ENCODE data around the gene ADPGK. TPM values are rescaled to one million over a fixed set of nuclear protein-coding genes. Genes with fewer than 3 reads are reported as not detected.

Gene ADPGK
- total RNA-seq, 1 donor from 2014 or later = 88.1 TPM

DNA sequence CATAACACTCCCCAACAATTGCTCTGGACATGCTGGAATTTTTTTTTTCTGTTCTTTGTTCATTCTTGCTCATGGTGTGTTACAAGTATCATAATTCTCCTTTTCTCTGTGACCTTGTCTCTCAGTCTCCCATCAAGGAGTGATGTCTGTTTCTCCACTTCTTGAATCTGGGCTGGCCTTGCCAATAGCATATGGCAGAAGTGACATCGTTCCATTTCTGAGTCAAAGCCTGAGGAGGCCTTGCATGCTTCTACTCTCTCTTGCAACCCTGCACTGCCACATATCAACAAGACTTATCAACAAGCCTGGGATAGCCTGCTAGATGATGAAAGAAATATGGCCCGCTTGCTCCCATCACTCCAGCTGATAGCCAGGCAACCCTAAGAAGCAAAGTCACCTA lies 8.9 kb upstream of the ADPGK start:
- intact Hi-C loops (cut with micrococcal nuclease) = no loop called here

DNA sequence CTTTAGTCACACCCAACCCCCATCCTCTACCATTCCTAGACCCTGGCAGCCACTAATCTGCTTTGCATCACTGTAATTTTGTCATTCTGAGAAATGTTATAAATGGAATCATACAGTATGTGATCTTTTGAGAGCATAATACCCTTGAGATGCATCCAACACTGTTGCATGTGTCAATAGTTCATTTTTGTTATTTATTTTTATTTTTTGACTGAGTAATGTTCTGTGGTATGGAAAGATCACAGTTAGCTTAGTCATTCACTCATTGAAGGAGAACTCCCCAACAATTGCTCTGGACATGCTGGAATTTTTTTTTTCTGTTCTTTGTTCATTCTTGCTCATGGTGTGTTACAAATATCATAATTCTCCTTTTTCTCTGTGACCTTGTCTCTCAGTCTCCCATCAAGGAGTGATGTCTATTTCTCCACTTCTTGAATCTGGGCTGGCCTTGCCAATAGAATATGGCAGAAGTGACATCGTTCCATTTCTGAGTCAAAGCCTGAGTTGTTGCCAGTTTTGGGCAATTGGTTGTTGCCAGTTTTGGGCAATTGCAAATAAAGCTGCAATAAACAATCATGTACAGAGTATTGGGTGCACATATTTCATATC lies 6.8 kb upstream of the ADPGK start:
- intact Hi-C loops (cut with micrococcal nuclease) = no loop called here

DNA sequence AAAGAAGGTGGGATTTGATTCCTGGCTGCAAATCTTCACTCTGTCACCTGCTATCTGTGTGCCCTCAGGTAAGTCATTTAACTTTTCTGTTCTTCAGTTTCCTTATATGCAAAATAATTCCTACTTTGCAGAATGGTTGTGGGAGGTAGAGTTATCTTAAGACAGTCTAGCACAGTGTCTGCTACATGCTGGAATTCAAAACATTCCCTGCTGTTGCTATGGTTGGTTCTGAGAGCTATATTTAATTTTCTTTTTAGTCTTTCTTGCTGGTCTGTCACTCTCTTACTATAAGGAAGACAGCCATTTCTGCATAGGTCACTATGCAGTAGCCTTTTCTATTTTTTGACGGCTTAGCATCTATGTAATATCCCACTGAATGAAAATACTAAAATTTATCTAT lies 4.0 kb upstream of the ADPGK start:
- intact Hi-C loops (cut with micrococcal nuclease) = loop anchor here (10.0 kb wide), 2 partner anchors 483 to 907 kb away; no protein-coding TSS in a partner anchor

DNA sequence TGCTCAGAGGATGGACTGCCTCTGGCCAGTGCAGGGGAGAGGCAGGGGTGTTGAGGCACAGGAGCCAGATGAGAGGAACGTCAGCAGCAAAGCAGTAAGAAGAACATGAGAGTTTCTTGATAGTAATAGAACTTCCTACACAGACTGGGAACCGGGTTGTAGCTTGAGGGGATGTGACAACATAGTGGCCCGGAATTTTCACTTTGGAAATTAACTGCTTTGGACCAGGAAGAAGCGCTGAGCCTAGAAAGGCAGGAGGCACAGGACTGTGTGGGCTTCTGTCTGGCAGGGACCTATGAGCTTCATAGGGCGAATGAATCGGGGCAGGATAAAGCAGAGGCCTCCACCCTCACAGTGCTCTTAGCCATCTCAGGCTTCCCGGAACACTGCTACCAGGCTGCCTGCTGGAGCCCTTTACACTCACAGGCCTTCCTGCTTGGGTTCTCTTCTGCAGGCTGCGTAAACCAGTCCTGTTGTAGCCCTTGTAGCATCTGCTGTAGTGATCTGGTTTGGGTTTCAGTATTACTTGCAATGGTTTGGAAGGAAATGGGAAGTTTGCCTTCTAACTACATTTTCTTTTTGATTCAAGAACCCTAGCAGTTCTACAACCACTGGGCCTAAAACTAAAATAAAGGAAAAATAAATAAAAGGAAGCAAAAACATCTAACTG lies 3.3 kb upstream of the ADPGK start:
- intact Hi-C loops (cut with micrococcal nuclease) = loop anchor here (10.0 kb wide), 2 partner anchors 482 to 908 kb away; no protein-coding TSS in a partner anchor

DNA sequence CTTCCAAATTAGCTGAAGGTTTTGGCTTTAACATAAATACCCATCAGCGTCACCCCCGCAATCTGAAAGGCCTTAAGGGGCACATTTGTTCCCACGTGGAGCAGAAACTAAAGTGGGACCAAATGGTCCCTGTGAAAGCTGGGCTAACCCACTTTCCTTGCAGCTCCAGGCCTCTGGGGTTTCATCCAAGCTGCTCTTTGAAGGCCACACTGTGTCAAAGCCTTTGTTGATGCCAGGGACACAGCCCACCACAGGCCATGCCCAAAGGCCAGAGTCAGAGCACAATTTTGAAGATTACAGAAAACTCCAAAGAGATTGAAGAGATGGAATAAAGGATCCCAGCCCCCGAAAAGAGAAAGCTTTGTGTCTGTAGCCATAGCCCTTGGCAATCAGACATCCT lies 2.7 kb upstream of the ADPGK start:
- intact Hi-C loops (cut with micrococcal nuclease) = loop anchor here (10.0 kb wide), 2 partner anchors 481 to 909 kb away; no protein-coding TSS in a partner anchor

DNA sequence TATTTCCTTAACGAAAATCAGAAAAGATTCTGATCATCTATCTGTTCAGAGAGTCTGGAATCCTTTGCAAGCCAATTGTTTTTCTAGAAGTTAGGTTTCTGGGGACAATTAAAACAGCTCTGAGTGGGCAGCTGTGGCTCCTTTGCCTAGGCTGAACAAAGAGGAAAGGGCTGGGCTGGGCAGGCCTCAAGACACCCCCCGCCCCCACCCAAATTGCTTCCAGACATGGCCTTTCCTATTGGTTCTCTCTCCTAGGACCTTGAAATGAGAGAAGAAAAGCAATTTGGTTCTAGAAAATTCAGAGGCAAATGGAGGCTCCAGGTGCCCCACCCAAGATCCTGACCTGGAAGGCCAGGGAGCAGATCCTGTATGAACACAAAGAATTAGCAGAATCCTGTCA lies 2.3 kb upstream of the ADPGK start:
- intact Hi-C loops (cut with micrococcal nuclease) = loop anchor here (2.0 to 10.0 kb wide), 3 partner anchors 409 to 909 kb away; partner anchors contain the start of gene HEXA

DNA sequence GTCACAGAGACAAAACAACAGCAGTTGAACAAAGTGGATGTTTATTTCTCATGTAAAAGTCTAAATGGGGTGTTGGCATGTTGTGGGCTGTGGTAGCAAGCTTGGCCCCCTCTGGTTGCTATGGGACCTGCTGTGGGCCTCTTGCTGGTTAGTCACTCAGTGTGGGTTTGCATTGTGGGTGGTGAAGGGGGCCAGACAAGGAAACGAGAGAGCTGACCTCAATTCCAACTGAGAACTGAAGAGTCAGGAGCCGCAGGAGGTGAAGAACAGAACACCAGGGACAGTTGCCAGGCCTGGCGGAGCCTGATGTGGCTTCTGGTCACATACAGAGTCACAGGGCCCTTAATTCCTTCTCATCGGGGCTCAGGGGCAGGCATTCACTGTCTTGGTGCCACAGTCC lies 1.9 kb upstream of the ADPGK start:
- intact Hi-C loops (cut with micrococcal nuclease) = loop anchor here (2.0 to 10.0 kb wide), 3 partner anchors 409 to 909 kb away; partner anchors contain the start of gene HEXA

DNA sequence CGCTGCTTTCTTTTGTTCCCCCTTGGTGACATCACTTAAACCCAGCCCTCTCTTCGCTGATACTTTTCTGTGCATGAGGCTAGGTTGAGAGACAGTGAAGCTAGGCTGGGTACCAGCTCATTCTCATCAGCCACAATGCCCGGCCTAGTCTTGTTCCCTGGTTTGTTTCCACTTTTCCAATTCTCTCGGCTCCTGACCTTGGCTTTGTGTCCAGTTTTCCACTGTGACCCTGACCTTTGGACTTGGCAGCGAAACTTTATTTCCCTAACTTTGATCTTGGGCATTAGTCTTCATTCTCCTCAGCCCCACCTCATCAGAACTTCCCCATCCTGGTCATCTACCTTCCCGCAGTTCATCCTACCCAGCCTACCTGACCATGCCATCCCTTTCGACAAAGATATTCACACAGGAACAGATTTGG lies 908 bp upstream of the ADPGK start:
- intact Hi-C loops (cut with micrococcal nuclease) = loop anchor here (1.0 to 10.0 kb wide), 5 partner anchors 297 to 910 kb away; partner anchors contain the start of gene HEXA

DNA sequence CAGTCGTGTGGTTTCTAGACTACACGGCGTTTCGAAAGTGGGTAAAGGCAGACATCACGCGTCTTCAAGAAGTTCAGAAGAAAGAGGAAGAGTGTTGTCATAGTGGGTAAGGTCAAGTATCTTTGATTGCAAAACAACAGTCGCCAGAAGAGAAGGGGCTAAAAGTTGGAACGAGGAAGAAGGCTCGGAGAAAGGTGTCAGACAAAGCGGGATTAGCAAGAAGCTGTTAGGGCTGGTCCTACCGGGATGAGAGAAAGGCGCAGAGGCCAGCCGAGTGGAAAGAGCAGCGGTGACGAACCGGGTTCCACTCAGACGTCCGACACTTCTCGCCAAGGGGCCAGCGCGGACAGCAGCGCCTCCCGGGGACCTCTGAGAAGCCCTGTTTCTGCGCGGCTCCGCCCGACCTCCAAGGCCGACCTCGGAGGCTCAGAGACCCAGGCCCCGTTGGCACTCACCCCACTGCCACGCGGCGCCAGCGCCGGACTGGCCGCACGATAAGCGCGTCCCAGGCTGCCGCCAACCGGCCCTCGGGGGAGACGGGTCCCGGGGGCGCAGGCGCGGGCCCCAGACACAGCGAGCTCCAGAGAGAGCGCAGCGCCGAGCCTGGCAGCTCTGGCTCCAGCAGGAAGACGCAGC lies 436 bp downstream of the ADPGK start:
- intact Hi-C loops (cut with micrococcal nuclease) = loop anchor here (1.0 to 10.0 kb wide), 12 partner anchors 16 to 912 kb away; partner anchors contain the start of genes ARIH1, BBS4, HIGD2B and NPTN

DNA sequence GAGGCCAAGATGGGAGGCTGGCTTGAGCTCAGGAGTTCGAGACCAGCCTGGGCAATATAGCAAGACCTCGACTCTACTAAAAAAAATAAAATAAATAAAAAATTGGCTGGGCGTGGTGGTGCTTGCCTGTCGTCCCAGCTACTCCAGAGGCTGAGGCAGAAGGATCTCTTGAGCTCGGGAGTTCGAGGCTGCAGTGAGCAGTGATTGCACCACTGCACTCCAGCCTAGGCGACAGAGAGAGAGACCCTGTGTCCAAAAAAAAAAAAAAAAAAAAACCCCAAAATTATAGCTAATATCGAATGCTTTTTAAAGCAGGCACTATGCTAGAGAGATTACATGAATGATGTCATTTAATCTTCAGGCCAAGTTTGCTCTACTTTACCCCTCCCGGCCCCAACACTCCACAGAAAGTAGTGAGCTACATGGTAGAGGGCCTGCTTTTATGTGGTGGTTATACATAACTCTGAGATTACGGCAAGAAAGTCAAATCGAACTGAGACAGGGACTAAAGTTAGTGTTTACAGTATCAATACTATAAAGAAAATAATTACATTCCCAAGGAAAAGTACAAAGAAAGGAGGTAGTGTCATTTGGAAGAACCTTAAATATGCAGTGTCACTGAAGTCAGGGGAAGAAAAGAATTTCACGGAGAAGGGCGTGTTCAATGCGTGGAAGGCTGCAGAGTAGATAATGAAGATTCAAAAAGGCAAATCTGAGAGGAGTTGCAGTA lies 1.1 kb downstream of the ADPGK start:
- intact Hi-C loops (cut with micrococcal nuclease) = loop anchor here (1.0 to 10.0 kb wide), 12 partner anchors 16 to 912 kb away; partner anchors contain the start of genes ARIH1, BBS4, HIGD2B and NPTN

DNA sequence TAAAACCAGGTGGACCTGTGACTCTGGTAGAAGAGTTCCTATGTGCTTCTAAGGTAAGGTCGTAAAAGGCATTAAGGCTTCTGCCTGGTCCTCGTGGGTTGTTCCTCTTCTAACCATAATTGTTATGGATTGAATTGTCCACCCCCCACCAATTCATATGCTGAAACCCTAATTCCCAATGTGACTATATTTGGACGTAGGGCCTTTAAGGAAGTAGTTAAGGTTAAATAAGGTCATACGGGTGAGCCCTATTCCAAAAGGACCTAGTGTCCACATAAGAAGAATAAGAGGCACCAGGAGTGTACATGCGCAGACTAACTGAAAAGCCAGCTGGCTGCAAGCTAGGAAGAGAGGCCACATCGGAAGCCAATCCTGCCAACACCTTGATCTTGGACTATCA lies 1.9 kb downstream of the ADPGK start:
- intact Hi-C loops (cut with micrococcal nuclease) = loop anchor here (2.0 to 10.0 kb wide), 7 partner anchors 15 to 913 kb away; partner anchors contain the start of genes ARIH1 and PARP6

DNA sequence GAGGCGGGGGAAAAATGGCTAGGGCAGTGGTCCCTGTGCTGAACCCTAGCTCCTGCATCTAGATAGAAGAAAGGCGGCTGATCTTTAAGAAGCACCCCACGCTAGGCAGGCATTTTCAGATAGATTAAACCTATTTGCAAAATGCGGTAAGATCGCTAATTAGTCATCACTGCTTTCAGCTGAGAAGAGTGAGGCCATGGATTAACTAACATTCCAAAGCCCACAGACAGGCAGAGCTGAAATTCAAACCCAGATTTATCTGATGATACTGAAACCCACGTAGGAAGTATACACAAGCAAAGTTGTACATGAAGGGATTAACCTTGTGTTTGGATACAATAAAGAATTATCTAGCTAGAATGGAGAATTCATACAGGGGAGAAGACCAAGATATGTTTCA lies 4.8 kb downstream of the ADPGK start:
- intact Hi-C loops (cut with micrococcal nuclease) = no loop called here

DNA sequence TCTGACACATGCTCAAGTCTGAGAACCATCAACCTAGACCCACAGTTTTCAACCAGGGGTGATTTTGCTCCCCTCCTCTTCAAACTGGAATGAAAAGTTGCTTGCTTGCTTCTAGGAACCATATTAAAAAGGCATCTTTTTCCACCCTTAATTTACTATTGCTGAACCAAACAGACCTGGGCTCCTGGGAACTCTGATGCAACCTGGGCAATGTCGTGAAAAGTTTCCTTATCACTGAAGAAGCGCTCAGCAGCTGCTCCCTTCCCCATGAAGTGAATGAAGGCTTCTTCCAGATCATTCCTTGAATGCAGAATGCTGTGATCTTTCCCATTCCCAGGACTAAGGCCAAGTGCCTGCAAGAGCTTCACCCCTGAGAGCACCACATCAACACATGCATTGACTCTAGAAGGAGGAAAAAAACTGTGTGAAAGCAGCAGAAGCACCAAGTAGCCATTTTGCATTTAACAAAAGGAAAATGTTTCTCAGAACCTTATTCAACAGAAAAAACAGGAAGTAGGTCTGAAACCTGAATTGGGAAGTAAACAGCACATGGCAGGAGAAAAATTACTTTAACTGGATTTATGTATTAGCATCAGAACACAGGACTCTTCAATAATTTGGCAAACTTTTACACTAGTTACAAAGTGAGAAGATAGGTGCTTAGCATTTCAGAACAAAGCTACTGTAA lies 8.7 kb downstream of the ADPGK start:
- intact Hi-C loops (cut with micrococcal nuclease) = no loop called here

DNA sequence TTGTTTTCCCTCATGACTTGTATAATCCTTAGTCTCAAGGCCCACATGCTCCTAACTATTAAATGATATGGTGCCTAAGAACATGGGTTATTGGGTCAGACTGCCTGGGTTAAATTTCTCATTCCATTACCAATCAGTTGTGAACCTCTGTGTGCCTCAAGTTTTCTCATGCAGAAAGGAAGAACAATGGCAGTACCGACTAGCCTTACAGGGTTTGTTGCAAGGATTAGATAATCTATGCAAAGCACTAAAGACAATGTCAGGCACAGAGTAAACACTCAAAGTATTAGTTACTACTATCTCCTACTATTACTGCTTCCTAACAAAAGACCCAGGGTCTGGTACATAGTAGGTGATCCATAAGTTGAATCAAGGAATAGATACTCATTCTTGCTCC lies 12.2 kb downstream of the ADPGK start:
- intact Hi-C loops (cut with micrococcal nuclease) = no loop called here

DNA sequence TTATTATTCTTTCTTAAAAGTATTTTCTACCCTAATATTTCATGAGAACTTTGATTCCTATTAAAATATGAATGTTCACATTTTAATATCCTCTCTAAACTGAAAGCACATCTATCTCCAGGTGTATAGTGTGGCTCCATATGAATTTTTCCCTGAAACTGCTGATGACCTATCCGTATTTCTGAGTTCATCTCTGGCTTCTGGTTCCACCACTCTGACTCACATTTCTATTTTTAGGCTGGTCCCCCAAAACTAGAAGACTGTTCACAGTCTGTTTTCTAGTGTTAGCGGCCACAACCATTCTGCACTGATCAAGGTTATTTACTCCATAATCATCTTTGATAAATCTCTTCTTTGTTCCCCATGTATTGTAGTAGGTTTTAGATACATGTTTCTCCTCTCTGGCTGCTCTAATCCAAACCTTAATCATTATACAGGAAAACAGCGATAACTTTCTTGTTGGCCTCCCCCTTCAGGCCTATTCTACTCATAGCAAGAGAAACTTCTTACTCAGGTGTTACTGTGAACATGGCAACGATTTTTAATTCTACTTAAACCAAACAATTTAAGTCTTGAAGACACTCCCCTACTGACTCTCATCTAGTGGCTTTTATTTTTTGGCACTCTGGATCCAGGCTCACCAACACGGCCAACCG lies 12.8 kb downstream of the ADPGK start:
- intact Hi-C loops (cut with micrococcal nuclease) = no loop called here

DNA sequence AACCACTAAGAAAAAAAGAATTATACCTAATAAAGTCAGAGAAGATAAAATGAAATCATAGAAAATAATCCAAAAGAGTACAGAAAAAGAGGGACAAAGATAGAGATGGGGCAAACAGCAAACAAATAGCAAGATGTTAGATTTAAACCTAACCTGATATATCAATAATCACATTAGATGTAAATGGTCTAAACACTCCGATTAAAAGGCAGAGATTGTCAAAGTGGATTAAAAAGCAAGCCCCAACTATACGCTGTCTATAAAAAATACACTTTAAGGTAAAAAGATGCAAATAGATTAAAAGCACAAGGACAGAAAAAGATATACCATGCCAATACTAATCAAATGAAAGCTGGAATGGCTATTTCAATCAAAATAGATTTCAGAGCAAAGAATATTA lies 16.8 kb downstream of the ADPGK start:
- intact Hi-C loops (cut with micrococcal nuclease) = loop anchor here (2.0 kb wide), 1 partner anchor 16 kb away; the partner anchor contains the start of gene ADPGK

DNA sequence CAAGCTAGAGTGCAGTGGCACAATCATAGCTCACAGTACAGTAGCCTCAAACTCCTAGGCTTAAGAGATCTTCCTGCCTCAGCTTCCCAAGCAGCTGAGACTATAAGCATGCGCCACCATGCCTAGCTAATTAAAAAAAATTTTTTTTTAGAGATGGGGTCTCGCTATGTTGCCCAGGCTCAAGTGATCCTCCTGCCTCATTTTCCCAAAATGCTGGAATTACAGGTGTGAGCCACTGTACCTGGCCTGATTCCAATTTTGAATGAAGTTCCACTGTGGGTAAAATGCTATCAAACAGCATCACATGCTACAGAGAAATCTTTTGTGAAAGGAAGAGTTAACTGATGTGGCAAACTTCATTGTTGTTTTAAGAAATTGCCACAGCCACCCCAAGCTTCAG lies 17.5 kb downstream of the ADPGK start:
- intact Hi-C loops (cut with micrococcal nuclease) = loop anchor here (2.0 kb wide), 1 partner anchor 17 kb away; the partner anchor contains the start of gene ADPGK

DNA sequence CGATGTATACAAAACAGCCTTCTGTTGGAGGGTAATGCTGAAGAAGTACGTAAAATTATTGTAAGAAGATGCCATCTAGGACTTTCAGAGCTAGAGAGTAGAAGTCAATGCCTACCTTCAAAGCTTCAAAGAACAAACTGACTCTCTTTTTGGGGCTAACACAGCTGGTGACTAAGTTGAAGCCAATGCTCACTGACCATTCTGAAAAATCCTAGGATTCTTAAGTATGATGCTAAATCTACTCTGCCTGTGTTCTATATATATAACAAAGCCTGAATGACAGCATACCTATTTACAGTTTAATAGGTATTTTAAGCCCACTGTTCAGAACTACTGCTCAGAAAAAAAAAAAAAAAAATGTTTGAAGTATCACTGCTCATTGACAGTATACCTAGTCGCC lies 18.9 kb downstream of the ADPGK start:
- intact Hi-C loops (cut with micrococcal nuclease) = no loop called here

DNA sequence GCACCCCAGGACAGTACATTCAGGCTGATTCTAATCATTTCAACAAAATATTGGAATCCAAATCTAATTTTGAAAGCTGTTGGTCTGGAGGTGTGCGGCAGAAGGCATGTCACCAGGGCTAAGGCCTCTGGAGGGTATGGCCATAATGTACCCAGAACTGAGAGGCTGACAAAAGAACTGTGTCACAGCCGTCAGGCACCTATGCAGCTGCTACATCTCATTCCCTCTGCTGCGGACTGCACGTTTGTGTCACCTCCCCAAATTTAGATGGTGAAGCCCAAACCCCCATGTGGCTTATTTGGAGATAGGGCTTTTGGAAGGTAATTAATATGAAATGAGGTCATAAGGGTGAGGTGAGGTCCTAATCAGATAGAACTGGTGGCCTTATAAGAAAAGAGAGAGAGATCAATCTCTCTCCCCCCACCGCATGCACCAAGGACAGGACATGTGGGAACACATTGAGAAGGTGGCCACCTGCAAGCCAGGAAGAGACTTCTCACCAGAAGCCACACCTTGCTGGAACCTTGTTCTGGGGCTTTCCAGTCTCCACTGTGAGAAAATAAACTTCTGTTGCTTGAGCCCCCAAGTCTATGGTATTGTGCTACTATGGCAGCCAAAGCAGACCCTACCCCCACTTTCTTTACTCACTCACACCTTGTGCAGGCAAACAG lies 22.8 kb downstream of the ADPGK start:
- intact Hi-C loops (cut with micrococcal nuclease) = no loop called here
